ENCODE data around the gene INPP4B. TPM values are rescaled to one million over a fixed set of nuclear protein-coding genes. Genes with fewer than 3 reads are reported as not detected.

The INPP4B gene
- total RNA-seq, 1 experiment from 2014 or later = 114 TPM

- Mint-ChIP-seq H3K27ac (ENCODE audit: unreplicated experiment) (no peak overlapping the region), H3K27me3 (ENCODE audit: unreplicated experiment) (no peaks in the 10 kb centered on the region), H3K36me3 (ENCODE audit: insufficient read depth, unreplicated experiment) (peaks cover 12% of the 10 kb centered on the region), H3K9me3 (ENCODE audit: low read depth, unreplicated experiment) (peaks cover 6% of the 10 kb centered on the region), H3K4me3 (ENCODE audit: low read depth, unreplicated experiment) (no peak overlapping the region), H3K4me1 (ENCODE audit: low read depth, unreplicated experiment) (no peaks in the 10 kb centered on the region)
- intact Hi-C loops (cut with micrococcal nuclease; ENCODE audit: unreplicated experiment) = no loop called here
- CTCF ChIA-PET = no interaction called here
- TF ChIP-seq CTCF (IDR thresholded peaks at IDR 0.05; ENCODE audit: unreplicated experiment) = no peak
- BruUV-seq (replicated peaks) = no TSS peak
- no peak for DNase-seq
Measured at GRCh38 chr4:142065086-142065647, 780.9 kb downstream of the INPP4B start.

GRCh38 chr4:142064181-142064580 is 781.9 kb downstream of the INPP4B start:
- H3K4me1 Mint-ChIP-seq (ENCODE audit: low read depth, unreplicated experiment) = no peaks in the 10 kb centered on the region
- DNase-seq = no peak
- peaks cover 10% of the 10 kb centered on the region for H3K36me3 Mint-ChIP-seq (ENCODE audit: insufficient read depth, unreplicated experiment)
- peaks cover 6% of the 10 kb centered on the region for H3K9me3 Mint-ChIP-seq (ENCODE audit: low read depth, unreplicated experiment)
- H3K27ac Mint-ChIP-seq (ENCODE audit: unreplicated experiment) = no peak overlapping the region
- BruUV-seq (replicated peaks) = no TSS peak
- CTCF ChIA-PET = no interaction called here
- no peaks in the 10 kb centered on the region for H3K27me3 Mint-ChIP-seq (ENCODE audit: unreplicated experiment)
- H3K4me3 Mint-ChIP-seq (ENCODE audit: low read depth, unreplicated experiment) = no peak overlapping the region
- TF ChIP-seq CTCF (IDR thresholded peaks at IDR 0.05; ENCODE audit: unreplicated experiment) = no peak
- intact Hi-C loops (cut with micrococcal nuclease; ENCODE audit: unreplicated experiment) = no loop called here

GRCh38 chr4:142045996-142046395 is 800.1 kb downstream of the INPP4B start:
- no peak for DNase-seq
- no TSS peak for BruUV-seq (replicated peaks)
- intact Hi-C loops (cut with micrococcal nuclease; ENCODE audit: unreplicated experiment) = no loop called here
- H3K27me3 Mint-ChIP-seq (ENCODE audit: unreplicated experiment) = no peaks in the 10 kb centered on the region
- H3K4me3 Mint-ChIP-seq (ENCODE audit: low read depth, unreplicated experiment) = no peak overlapping the region
- H3K27ac Mint-ChIP-seq (ENCODE audit: unreplicated experiment) = no peak overlapping the region
- CTCF ChIA-PET = no interaction called here
- peaks cover 6% of the 10 kb centered on the region for H3K36me3 Mint-ChIP-seq (ENCODE audit: insufficient read depth, unreplicated experiment)
- H3K4me1 Mint-ChIP-seq (ENCODE audit: low read depth, unreplicated experiment) = peaks cover 11% of the 10 kb centered on the region
- no peaks in the 10 kb centered on the region for H3K9me3 Mint-ChIP-seq (ENCODE audit: low read depth, unreplicated experiment)
- TF ChIP-seq CTCF (IDR thresholded peaks at IDR 0.05; ENCODE audit: unreplicated experiment) = no peak

- TF ChIP-seq CTCF (IDR thresholded peaks at IDR 0.05; ENCODE audit: unreplicated experiment) = no peak
- H3K36me3 Mint-ChIP-seq (ENCODE audit: insufficient read depth, unreplicated experiment) = peaks cover 6% of the 10 kb centered on the region
- DNase-seq = no peak
- no peak overlapping the region for H3K4me3 Mint-ChIP-seq (ENCODE audit: low read depth, unreplicated experiment)
- no peak overlapping the region for H3K27ac Mint-ChIP-seq (ENCODE audit: unreplicated experiment)
- peaks cover 11% of the 10 kb centered on the region for H3K4me1 Mint-ChIP-seq (ENCODE audit: low read depth, unreplicated experiment)
- H3K9me3 Mint-ChIP-seq (ENCODE audit: low read depth, unreplicated experiment) = no peaks in the 10 kb centered on the region
- no TSS peak for BruUV-seq (replicated peaks)
- CTCF ChIA-PET = no interaction called here
- H3K27me3 Mint-ChIP-seq (ENCODE audit: unreplicated experiment) = no peaks in the 10 kb centered on the region
- intact Hi-C loops (cut with micrococcal nuclease; ENCODE audit: unreplicated experiment) = no loop called here
Measured at GRCh38 chr4:142044271-142044670, 801.8 kb downstream of the INPP4B start.
